IMR-90 (cell line): ENCODE results near the gene CAND1. TPM values are rescaled to one million over a fixed set of nuclear protein-coding genes. Genes with fewer than 3 reads are reported as not detected.

Experiments
- ATAC-seq: fragments of 200-7000 bp; cut with Tn5 transposase; 2 replicates; pipeline ENCODE4 v1.9.1; 2020; ENCODE audit warnings: low read depth, mild to moderate bottlenecking, moderate library complexity
- BruUV-seq: library from RNA; stranded (reverse); fragments of 400-500 nt; replicated peaks from 2 replicates; lab custom pipeline; 2021; lab: Mats Ljungman, UMichigan
- CTCF ChIA-PET: fragments of 300-600 bp; formaldehyde crosslinking; extraction: SDS; loops from one replicate; lab custom pipeline; 2021; ENCODE audit warnings: antibody characterized with exemption; lab: Yijun Ruan, JAX
- POLR2A ChIA-PET: fragments of 300-600 bp; sonication (Branson Sonifier 250); formaldehyde crosslinking; loops from one replicate; lab custom pipeline; 2022; ENCODE audit warnings: antibody characterized with exemption; ENCODE audit not compliant: unreplicated experiment; lab: Charles Lee
- DNase-seq: peaks from one replicate; pipeline ENCODE4 v3.0.0; 2013
- H2AFZ ChIP-seq: replicated peaks from 2 replicates; pipeline ENCODE3; 2013; ENCODE audit warnings: low read length, mild to moderate bottlenecking; ENCODE audit not compliant: poor library complexity
- H2AK5ac ChIP-seq: 2 replicates; pipeline ENCODE4 v1.6.1; 2013; ENCODE audit warnings: low read depth, low read length, inconsistent platforms
- H2AK9ac ChIP-seq: replicated peaks from 2 replicates; pipeline ENCODE3; 2013; ENCODE audit warnings: mild to moderate bottlenecking, low read depth, low read length, moderate library complexity; ENCODE audit not compliant: poor library complexity
- H2BK120ac ChIP-seq: 2 replicates; pipeline ENCODE4 v1.6.1; 2013; ENCODE audit warnings: low read depth, low read length, inconsistent platforms
- H2BK15ac ChIP-seq: 3 replicates; pipeline ENCODE4 v1.6.1; 2013; ENCODE audit warnings: low read depth, low read length, inconsistent platforms
- H2BK20ac ChIP-seq: 2 replicates; pipeline ENCODE4 v1.6.1; 2013; ENCODE audit warnings: low read depth, mild to moderate bottlenecking, inconsistent platforms, low read length, moderate library complexity
- H2BK5ac ChIP-seq: 2 replicates; pipeline ENCODE4 v1.6.1; 2013; ENCODE audit warnings: mild to moderate bottlenecking, low read depth, low read length, inconsistent platforms; ENCODE audit not compliant: poor library complexity, severe bottlenecking
- H3K14ac ChIP-seq: replicated peaks from 2 replicates; pipeline ENCODE4 v1.6.1; 2013; ENCODE audit warnings: low read depth, low read length, inconsistent platforms
- H3K18ac ChIP-seq: 2 replicates; pipeline ENCODE4 v1.6.1; 2013; ENCODE audit warnings: low read depth, low read length, control low read depth
- H3K23ac ChIP-seq: 2 replicates; pipeline ENCODE4 v1.6.1; 2013; ENCODE audit warnings: low read depth, low read length, inconsistent platforms
- H3K27ac ChIP-seq: 2 replicates; pipeline ENCODE4 v1.5.1; 2013; ENCODE audit warnings: mild to moderate bottlenecking, control low read depth, low read length; ENCODE audit not compliant: insufficient read depth
- H3K27me3 ChIP-seq: 2 replicates; pipeline ENCODE4 v1.6.1; 2013; ENCODE audit warnings: low read length; ENCODE audit not compliant: control insufficient read depth, insufficient read depth
- H3K36me3 ChIP-seq: 2 replicates; pipeline ENCODE4 v1.6.1; 2013; ENCODE audit warnings: low read length, mixed read lengths; ENCODE audit not compliant: control insufficient read depth, insufficient read depth
- H3K4ac ChIP-seq: 2 replicates; pipeline ENCODE4 v1.6.1; 2013; ENCODE audit warnings: low read depth, low read length, inconsistent platforms
- H3K4me1 ChIP-seq: 2 replicates; pipeline ENCODE4 v1.6.1; 2013; ENCODE audit warnings: low read length, mixed read lengths; ENCODE audit not compliant: control insufficient read depth, insufficient read depth
- H3K4me2 ChIP-seq: 2 replicates; pipeline ENCODE4 v1.6.1; 2013; ENCODE audit warnings: low read depth, mild to moderate bottlenecking, control low read depth, low read length, moderate library complexity
- H3K4me3 ChIP-seq: 2 replicates; pipeline ENCODE4 v1.5.1; 2013; ENCODE audit warnings: low read depth, mild to moderate bottlenecking, control low read depth, low read length, moderate library complexity; ENCODE audit not compliant: insufficient read depth
- H3K56ac ChIP-seq: 2 replicates; pipeline ENCODE4 v1.6.1; 2013; ENCODE audit warnings: low read length, inconsistent platforms; ENCODE audit not compliant: insufficient read depth; ENCODE audit errors: extremely low read depth
- H3K79me1 ChIP-seq, 2 experiments: 2 replicates each; pipeline ENCODE4 v1.6.1; 2013; ENCODE audit warnings: low read length in 2 of 2, inconsistent platforms in 1 of 2, low read depth in 1 of 2
- H3K9ac ChIP-seq: 2 replicates; pipeline ENCODE4 v1.6.1; 2013; ENCODE audit warnings: low read depth, low read length, control low read depth
- H3K9me1 ChIP-seq: 2 replicates; pipeline ENCODE4 v1.6.1; 2013; ENCODE audit warnings: low read length, inconsistent platforms; ENCODE audit not compliant: insufficient read depth
- H3K9me3 ChIP-seq: 2 replicates; pipeline ENCODE4 v1.6.1; 2013; ENCODE audit warnings: low read length; ENCODE audit not compliant: control insufficient read depth, insufficient read depth
- H4K20me1 ChIP-seq: 2 replicates; pipeline ENCODE4 v1.6.1; 2013; ENCODE audit warnings: low read length, inconsistent platforms; ENCODE audit not compliant: insufficient read depth
- H4K5ac ChIP-seq: 2 replicates; pipeline ENCODE4 v1.6.1; 2013; ENCODE audit warnings: mild to moderate bottlenecking, low read depth, low read length, control low read depth
- H4K8ac ChIP-seq, 2 experiments: 2 replicates each; pipeline ENCODE4 v1.6.1; 2013; ENCODE audit warnings: low read depth in 2 of 2, low read length in 2 of 2, control low read depth in 1 of 2, inconsistent platforms in 1 of 2
- H4K91ac ChIP-seq: 2 replicates; pipeline ENCODE4 v1.6.1; 2013; ENCODE audit warnings: low read depth, low read length, inconsistent platforms; ENCODE audit not compliant: insufficient read depth
- MXI1 ChIP-seq: IDR thresholded peaks from 2 replicates; pipeline ENCODE4 v1.6.1; 2012; ENCODE audit warnings: low read depth, mild to moderate bottlenecking, low read length, moderate library complexity, borderline replicate concordance
- WGBS, 2 experiments: methylation state at CpG; one replicate each; pipeline versions ENCODE4 v1.1.5 to v1.1.7; 2013; ENCODE audit warnings: missing lambda C conversion rate in 2 of 2; ENCODE audit not compliant: insufficient read length in 1 of 2; ENCODE audit errors: extremely low coverage in 2 of 2; 5-methylcytosine and 5-hydroxymethylcytosine counted together
- dilution Hi-C: fragments of 300-500 bp; cut with HindIII; formaldehyde crosslinking; loops from one replicate; pipeline ENCODE4 v1.14.3; 2018; ENCODE audit warnings: low sequenced_read_pairs; ENCODE audit not compliant: unreplicated experiment
- in situ Hi-C: fragments of 300-500 bp; cut with MboI; formaldehyde crosslinking; loops from 3 replicates; pipeline ENCODE4 v1.14.3; 2019; ENCODE audit warnings: low sequenced_read_pairs, inconsistent platforms, mixed read lengths
- intact Hi-C: fragments of 100-400 bp; cut with micrococcal nuclease; formaldehyde crosslinking; loops from 2 replicates; pipeline ENCODE4 v1.10.0; 2022
- polyA plus RNA-seq, 3 experiments: library from polyadenylated mRNA; depleted of rRNA; stranded (reverse); fragments of >200 nt; gene quantifications; 2 replicates each; pipeline ENCODE4 v1.2.3, GENCODE V29; 2012; ENCODE audit warnings: low replicate concordance in 1 of 3
- total RNA-seq: library from RNA; depleted of rRNA; stranded (reverse); fragments of >200 nt; gene quantifications from 2 replicates; pipeline ENCODE4 v1.2.3, GENCODE V29; 2012

Gene CAND1
- total and polyA plus RNA-seq, 2 of the 4 experiments (the other 2 are of a cell fraction), result 42.6 to 91.4 TPM

GRCh38 chr12:67288561-67288960 lies 19.4 kb downstream of the CAND1 start:
- Histone ChIP-seq H3K4me3 (no peak overlapping the region), H4K5ac (no peak overlapping the region), H3K4me2 (no peak overlapping the region), H3K4me1 (peaks cover 3% of the 10 kb centered on the region), H3K27me3 (no peaks in the 10 kb centered on the region), H3K9ac (no peak overlapping the region), H3K23ac (0 out of 2 replicates have a peak overlapping the region, but pooled peaks have one; percentile 5), H4K91ac (no peak overlapping the region), H4K8ac (no peak overlapping the region), H3K56ac (no peak overlapping the region), H3K4ac (no peak overlapping the region), H4K20me1 (peaks cover 35% of the 10 kb centered on the region), H3K27ac (no peak overlapping the region), H2AFZ (no peak overlapping the region), H3K14ac (no peak overlapping the region), H3K36me3 (peaks cover 13% of the 10 kb centered on the region), H3K79me1 (peaks cover 15 to 51% of the 10 kb centered on the region in 2 experiments; a peak in 3 of 4 replicates), H2AK9ac (no peak overlapping the region), H2BK120ac (no peak overlapping the region), H3K18ac (no peak overlapping the region), H2BK20ac (no peak overlapping the region), H3K9me3 (no peaks in the 10 kb centered on the region), H3K9me1 (peaks cover 3% of the 10 kb centered on the region; the same call in 1 of the 2 replicates), H2BK15ac (no peak overlapping the region), H2AK5ac (no peak overlapping the region), H2BK5ac (no peak overlapping the region)
- TF ChIP-seq MXI1, result no peak
- intact Hi-C loops (no loop called here), dilution Hi-C loops (no loop called here), in situ Hi-C loops (no loop called here)
- no peak for ATAC-seq
- DNase-seq, result no peak
- ChIA-PET POLR2A (no interaction called here), CTCF (no interaction called here)
- no TSS peak for BruUV-seq
- WGBS, 2 experiments, result no CpG with 5 or more reads among the region's 2 CpGs
